Fibroblast of lung (primary cell): ENCODE measurements around the gene IGHMBP2.

Experiments used
- EZH2 ChIP-seq: IDR thresholded peaks from 2 replicates; pipeline ENCODE4 v1.5.1; 2012; ENCODE audit warnings: low read length, control low read depth, mild to moderate bottlenecking; ENCODE audit errors: missing control alignments
- TF ChIP-seq, protein P1 (sequence below), 2 donors: IDR thresholded peaks in 1 of 2; conservative IDR thresholded peaks in 1 of 2; 1 replicate in 1 of 2; 2 replicates in 1 of 2; pipeline ENCODE4 v1.5.1; 2011 to 2012; ENCODE audit warnings: low read length in 2 of 2, control low read depth in 1 of 2, inconsistent platforms in 1 of 2, low read depth in 1 of 2, mild to moderate bottlenecking in 1 of 2

DNA sequence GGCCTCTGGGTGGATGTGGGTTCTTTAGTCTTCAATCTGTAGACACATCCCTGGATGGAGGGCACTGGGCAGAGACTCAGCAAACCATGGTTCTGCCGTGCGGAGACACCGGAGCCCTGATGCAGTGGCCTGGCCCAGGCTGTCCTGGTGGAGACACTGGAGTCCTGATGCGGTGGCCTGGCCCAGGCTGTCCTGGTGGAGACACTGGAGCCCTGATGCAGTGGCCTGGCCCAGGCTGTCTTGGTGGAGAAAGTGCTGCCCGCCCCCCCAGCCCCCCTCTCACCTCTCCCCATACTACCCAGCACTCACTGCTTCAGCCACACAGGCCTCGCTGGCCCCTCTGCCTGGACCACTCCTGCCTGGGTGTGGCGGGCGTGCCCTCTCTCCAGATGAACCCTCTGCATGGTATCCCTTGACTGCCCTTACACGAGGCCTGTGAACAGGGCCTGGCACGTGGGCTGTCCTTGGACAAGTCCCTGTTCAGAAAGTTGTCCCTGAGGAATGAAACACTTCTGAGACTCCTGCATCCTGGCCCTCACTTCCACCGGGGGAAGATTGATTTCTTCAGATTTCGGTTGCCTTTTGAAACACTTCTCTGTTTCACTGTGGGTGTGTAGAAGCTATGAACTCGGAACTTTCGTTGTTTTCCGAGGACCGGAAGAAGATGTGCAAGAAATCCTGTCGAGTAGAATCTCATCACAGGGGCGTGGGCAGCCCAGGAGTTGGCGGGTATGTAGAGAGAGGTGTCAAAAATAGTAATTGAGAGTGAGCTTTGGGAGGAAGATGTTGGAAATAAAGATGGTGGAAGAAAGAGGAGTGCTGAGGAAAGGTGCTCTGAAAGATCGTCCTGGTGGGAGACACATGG, 26.2 kb downstream of the IGHMBP2 start:
- TF ChIP-seq, protein P1, sequence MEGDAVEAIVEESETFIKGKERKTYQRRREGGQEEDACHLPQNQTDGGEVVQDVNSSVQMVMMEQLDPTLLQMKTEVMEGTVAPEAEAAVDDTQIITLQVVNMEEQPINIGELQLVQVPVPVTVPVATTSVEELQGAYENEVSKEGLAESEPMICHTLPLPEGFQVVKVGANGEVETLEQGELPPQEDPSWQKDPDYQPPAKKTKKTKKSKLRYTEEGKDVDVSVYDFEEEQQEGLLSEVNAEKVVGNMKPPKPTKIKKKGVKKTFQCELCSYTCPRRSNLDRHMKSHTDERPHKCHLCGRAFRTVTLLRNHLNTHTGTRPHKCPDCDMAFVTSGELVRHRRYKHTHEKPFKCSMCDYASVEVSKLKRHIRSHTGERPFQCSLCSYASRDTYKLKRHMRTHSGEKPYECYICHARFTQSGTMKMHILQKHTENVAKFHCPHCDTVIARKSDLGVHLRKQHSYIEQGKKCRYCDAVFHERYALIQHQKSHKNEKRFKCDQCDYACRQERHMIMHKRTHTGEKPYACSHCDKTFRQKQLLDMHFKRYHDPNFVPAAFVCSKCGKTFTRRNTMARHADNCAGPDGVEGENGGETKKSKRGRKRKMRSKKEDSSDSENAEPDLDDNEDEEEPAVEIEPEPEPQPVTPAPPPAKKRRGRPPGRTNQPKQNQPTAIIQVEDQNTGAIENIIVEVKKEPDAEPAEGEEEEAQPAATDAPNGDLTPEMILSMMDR (conservative IDR thresholded peaks at IDR 0.05 in 1 of 2, IDR thresholded peaks at IDR 0.05 in 1 of 2; ENCODE audit: low read depth in 1 of 2, low read length in 2 of 2): no peak
- no peak for TF ChIP-seq EZH2
